ENCODE data around the gene RCAN3. TPM values are rescaled to one million over a fixed set of nuclear protein-coding genes. Genes with fewer than 3 reads are reported as not detected.

Gene RCAN3
- total RNA-seq, 1 donor from 2014 or later = 4.9 TPM

DNA sequence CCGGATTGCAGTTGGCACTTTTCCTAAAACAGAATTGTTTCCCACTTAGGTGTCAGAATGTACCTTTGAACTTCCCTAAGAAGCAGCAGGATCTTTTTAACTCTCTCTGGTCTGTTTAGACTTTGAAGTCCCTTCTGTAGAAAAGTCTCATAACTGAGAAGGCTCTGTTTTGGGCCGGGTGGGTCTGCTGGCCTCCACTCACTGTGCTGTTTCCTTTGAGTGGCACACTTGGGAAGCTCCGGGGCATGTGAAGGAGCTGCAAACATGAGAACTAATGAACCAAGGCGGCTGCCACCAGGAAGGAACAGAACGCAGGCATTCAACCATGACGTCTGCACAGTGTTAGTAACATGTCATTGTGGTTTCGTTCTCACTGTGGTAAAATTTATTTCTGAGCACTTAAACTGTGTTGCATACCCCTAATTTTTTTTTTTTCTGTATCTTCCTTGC lies 33.8 kb downstream of the RCAN3 start:
- DNase-seq = no peak
- intact Hi-C loops (cut with micrococcal nuclease) = no loop called here
- Histone ChIP-seq H3K4me3 (no peak overlapping the region), H3K27ac (replicated peaks) (no peak overlapping the region), H3K9me3 (replicated peaks) (no peaks in the 10 kb centered on the region), H3K36me3 (peaks cover 26% of the 10 kb centered on the region), H3K4me1 (no peaks in the 10 kb centered on the region), H3K27me3 (ENCODE audit: low read depth) (no peaks in the 10 kb centered on the region)
- TF ChIP-seq, protein P1, sequence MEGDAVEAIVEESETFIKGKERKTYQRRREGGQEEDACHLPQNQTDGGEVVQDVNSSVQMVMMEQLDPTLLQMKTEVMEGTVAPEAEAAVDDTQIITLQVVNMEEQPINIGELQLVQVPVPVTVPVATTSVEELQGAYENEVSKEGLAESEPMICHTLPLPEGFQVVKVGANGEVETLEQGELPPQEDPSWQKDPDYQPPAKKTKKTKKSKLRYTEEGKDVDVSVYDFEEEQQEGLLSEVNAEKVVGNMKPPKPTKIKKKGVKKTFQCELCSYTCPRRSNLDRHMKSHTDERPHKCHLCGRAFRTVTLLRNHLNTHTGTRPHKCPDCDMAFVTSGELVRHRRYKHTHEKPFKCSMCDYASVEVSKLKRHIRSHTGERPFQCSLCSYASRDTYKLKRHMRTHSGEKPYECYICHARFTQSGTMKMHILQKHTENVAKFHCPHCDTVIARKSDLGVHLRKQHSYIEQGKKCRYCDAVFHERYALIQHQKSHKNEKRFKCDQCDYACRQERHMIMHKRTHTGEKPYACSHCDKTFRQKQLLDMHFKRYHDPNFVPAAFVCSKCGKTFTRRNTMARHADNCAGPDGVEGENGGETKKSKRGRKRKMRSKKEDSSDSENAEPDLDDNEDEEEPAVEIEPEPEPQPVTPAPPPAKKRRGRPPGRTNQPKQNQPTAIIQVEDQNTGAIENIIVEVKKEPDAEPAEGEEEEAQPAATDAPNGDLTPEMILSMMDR (IDR thresholded peaks at IDR 0.05; ENCODE audit: borderline replicate concordance) = no peak

DNA sequence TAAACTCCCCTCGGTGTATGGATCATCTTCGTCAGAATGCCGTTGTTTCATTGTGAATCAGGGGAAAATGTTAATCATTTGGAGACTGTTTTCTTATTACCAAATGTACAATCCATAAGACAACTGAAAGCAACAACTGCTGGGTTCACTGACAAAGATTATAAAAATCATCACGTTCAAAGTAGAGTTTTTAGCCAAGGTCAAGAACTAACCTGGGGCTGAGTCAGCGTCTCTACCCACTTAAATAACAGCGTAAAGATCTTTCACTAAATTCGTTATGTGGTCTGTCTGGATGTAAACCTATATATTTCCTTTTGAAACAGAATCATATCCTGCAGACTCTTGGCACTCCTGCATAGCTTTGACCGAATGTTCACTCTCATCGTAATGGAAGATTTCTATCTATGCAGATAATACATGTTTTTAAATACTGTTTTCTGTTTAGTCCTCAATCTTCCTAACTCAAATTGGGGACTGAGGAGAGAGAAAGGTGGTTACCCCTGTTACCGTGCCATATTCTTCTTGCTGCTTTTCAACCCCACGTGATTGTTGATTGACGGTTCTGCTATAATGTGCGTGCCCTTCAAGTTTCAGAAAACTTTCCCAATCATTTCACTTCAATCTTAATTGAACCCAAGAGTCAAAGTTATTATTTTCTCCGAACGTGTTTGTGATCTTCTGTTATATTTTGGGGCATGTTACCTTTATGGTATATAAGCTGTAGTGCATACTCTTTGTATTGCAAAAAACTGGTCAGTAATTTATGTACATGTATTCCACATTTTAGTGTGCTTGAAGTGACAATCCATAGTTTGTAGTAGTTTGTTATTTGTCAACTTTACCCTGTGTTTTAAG lies 37.6 kb downstream of the RCAN3 start:
- Histone ChIP-seq H3K4me3 (no peak overlapping the region), H3K27me3 (ENCODE audit: low read depth) (no peaks in the 10 kb centered on the region), H3K4me1 (no peaks in the 10 kb centered on the region), H3K27ac (replicated peaks) (no peak overlapping the region), H3K36me3 (peaks cover 4% of the 10 kb centered on the region), H3K9me3 (replicated peaks) (no peaks in the 10 kb centered on the region)
- DNase-seq = no peak
- intact Hi-C loops (cut with micrococcal nuclease) = loop anchor here (10.0 kb wide), 1 partner anchor 95 kb away; no protein-coding TSS in a partner anchor
- TF ChIP-seq, protein P1 (IDR thresholded peaks at IDR 0.05; ENCODE audit: borderline replicate concordance) = no peak

DNA sequence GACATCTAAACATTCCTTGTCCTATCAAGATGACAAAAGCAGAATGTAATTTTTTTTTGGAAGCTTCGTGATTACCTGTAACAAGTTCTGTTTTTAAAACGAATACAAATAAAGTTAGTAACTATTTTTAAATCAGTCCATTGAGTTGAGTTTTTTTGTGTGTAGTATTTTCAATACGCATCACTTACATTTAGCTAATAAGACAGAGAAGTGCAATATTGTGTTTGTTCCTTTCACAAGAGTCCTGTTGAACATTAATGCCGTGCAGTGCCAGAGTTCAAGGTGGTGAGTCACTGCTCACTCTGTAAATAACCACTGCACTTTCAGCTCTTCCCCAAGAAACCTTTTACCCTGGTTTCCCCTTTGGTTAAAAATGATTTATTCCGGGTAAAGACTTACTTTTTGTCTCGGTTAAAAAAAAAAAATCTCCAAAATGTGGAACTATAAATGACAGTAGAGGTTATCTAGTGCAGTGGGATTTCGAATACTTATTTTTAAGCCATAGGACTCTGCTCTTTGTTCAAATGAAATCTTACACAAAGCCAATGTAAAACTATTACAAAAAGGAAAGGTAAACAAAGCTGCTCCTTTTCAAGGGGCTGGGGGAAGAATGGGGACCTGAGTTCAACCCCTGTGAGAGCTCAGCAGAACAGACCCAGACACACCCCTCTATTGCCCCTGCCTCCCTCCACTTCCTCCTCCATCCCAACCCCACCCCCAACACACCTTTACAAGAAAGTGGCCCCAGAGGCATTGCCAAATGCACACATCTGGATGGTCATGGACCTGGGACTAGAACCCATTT lies 38.5 kb downstream of the RCAN3 start:
- DNase-seq = no peak
- no peak overlapping the region for H3K27ac ChIP-seq (replicated peaks)
- H3K36me3 ChIP-seq = no peaks in the 10 kb centered on the region
- H3K4me3 ChIP-seq = no peak overlapping the region
- no peaks in the 10 kb centered on the region for H3K4me1 ChIP-seq
- no peaks in the 10 kb centered on the region for H3K27me3 ChIP-seq (ENCODE audit: low read depth)
- no peaks in the 10 kb centered on the region for H3K9me3 ChIP-seq (replicated peaks)
- intact Hi-C loops (cut with micrococcal nuclease) = loop anchor here (10.0 kb wide), 1 partner anchor 94 kb away; no protein-coding TSS in a partner anchor
- TF ChIP-seq, protein P1 (IDR thresholded peaks at IDR 0.05; ENCODE audit: borderline replicate concordance) = no peak

DNA sequence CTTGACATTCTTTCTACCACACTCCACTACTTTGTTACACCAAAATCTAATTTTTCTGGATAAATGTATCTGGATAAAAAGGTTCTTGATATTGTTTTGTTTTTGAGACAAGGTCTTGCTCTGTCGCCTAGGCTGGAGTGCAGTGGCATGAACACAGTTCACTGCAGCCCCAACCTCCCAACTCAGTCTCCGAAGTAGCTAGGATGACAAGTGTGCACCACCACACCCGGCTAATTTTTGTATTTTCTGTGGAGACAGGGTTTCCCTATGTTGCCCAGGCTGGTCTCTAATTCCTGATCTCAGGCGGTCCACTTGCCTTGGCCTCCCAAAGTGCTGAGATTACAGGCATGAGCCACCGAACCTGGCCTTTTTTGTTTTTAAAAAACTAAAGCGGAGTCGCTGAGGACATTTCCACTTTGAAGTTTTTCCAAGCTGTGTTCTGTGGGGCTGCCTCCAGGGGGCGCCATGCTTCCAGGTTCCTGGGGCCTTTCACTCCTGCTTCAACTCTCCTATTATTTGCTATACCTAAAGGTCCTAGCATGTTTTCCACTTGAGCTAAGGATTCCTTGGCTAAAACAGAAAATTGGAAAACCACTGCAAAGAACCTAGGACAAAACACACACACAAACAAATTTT lies 39.2 kb downstream of the RCAN3 start:
- TF ChIP-seq, protein P1 (IDR thresholded peaks at IDR 0.05; ENCODE audit: borderline replicate concordance) = peak; percentile 72
- Histone ChIP-seq H3K27me3 (ENCODE audit: low read depth) (peaks cover under 1% of the 10 kb centered on the region), H3K27ac (replicated peaks) (no peak overlapping the region), H3K4me3 (no peak overlapping the region), H3K9me3 (replicated peaks) (no peaks in the 10 kb centered on the region), H3K4me1 (no peaks in the 10 kb centered on the region), H3K36me3 (no peaks in the 10 kb centered on the region)
- intact Hi-C loops (cut with micrococcal nuclease) = loop anchor here (10.0 kb wide), 1 partner anchor 93 kb away; no protein-coding TSS in a partner anchor
- no peak for DNase-seq

DNA sequence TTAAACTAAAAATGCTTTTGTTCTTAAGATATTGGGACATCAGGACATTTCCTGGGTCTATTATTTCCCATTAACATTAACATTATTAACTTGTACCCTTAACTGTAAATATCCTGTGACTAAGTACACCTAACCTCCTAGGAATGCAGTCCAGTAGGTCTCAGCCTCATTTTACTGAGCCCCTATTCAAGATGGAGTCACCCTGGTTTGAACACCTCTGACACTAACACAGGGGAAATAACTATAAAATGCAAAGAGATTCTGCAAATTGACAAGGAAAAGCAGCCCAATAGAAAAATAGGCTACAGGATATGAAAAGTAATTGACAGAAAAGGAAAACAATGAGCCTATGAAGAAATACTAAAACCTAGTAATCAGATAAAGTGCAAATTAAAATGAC lies 41.6 kb downstream of the RCAN3 start:
- Histone ChIP-seq H3K27me3 (ENCODE audit: low read depth) (peaks cover 22% of the 10 kb centered on the region), H3K27ac (replicated peaks) (no peak overlapping the region), H3K9me3 (replicated peaks) (no peaks in the 10 kb centered on the region), H3K4me1 (no peaks in the 10 kb centered on the region), H3K36me3 (no peaks in the 10 kb centered on the region), H3K4me3 (no peak overlapping the region)
- DNase-seq = no peak
- TF ChIP-seq, protein P1 (IDR thresholded peaks at IDR 0.05; ENCODE audit: borderline replicate concordance) = no peak
- intact Hi-C loops (cut with micrococcal nuclease) = loop anchor here (10.0 kb wide), 1 partner anchor 91 kb away; no protein-coding TSS in a partner anchor
